Lung microvascular endothelial cell (primary cell): ENCODE results near the gene TMPRSS11A. TPM values are rescaled to one million over a fixed set of nuclear protein-coding genes. Genes with fewer than 3 reads are reported as not detected.
A peak's percentile ranks its signal among the peaks of the same experiment; 100 is the strongest.

ENCODE experiments used
- DNase-seq, 2 donors: peaks; one replicate each; pipeline versions ENCODE4 v3.0.0 to v3.0.0-alpha.2; 2010; ENCODE audit warnings: low read depth in 2 of 2
- total RNA-seq: library from RNA; depleted of rRNA; stranded (reverse); fragments of >200 nt; gene quantifications from 2 replicates; pipeline ENCODE4 v1.2.1, GENCODE V29; 2014

TMPRSS11A gene
- total RNA-seq, 1 donor from 2014 or later, result not detected

DNA sequence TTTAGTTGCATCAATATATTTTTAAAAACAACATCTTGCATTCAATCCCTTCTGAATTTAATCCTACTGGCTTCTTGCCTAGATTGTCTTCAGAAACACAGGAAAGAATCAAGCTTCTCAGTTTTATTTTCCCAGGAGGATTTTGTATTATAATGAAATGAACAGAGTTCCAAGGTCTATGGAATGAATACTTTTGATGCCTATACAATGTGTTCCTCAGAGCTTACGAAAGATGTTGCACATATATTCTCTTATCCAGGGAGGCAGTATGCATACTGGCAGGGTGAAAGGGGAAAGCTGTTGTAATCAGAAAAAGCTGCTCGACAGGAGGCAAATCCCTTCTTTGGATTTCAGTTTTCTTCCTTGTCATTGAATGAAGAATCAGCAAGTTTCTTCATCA is 88.3 kb downstream of the TMPRSS11A start:
- no peak for DNase-seq

DNA sequence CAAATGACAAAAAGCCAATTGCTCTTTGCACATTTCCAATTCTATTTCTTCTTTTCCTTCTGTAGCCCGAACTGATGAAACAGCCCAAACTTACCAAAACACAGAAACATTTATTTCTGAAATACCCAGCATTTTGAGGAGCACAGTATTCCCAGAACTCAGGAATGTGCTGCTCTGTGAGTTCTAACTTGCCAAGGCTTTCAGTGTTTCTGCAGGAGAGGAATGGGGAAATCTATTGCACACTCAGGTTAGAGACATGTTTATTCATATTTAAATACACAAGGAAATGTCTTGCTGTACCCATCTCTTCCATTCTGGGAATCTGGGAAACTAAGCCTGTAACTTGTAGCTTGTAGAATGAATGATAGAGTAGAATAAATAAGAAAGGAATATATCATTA is 90.2 kb downstream of the TMPRSS11A start:
- no peak for DNase-seq

DNA sequence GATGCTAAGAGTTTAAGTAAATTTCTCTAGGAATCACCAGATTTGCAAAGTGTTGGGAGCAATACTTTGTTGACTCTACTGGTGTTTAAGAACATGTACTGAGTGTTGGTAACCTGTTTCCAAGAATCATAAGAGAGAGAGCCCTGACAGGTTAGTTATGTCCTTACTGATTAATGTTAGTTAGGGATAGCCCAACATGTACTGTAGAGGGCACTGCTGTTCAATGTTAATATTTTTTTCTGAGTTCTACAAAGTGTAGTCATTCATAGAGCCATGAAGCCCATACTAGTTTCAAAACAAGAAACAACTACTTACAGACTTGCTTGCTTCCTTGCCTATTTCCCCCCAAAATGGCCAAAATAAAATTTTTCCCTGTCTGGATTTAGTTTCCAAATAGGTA is 91.4 kb downstream of the TMPRSS11A start:
- peak; percentile 64 to 71 for DNase-seq

DNA sequence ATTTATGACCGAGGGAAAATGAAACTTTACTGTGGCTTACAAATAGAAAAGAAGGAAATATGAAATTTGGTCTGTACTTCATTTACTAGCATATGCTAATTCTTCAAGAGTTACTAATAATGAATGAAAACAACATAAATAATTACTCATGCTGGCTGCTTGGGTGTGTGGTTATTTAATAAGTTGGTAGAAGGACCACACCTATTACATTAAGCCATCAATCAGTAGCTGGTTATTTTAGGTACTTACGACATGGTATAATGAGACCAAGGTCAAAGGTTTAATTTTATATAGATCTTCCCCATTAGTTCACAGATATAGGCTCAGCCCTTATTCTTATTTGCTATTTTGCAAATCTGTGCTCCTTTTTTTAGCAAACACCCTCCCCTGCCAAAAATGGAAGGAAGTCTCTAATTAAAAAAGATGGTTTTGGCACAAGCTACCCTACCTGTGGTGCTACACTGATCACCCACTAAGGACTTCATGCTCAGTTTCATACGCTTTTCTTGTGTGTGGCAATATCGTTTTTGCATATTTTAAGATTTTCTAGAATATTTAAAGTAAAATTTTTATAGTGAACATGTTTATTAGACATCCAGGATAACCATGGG is 93.6 kb downstream of the TMPRSS11A start:
- no peak for DNase-seq

DNA sequence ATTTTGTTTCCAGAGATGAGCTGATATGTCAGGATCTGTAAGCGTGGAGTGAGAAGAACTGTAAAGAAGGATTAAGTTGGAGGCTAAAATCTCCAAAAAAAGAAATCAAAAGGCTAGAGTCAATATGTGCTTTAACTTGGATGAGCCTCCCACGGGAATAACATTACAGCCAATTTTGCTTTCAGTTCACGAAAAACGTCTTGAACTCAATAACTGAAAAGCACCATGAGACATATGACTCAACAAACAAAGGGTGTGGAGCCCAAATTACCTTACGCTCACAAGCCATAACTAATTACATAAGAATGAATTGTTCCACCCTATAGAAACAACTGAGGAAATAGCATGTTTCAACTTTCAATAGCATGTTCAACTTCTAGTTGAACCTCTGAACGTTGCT is 101.8 kb downstream of the TMPRSS11A start:
- no peak for DNase-seq

Other genes with a start within 250 kb of the TMPRSS11A start
- not detected in 2 replicates for gene GNRHR, start 209.1 kb downstream of the TMPRSS11A start, total RNA-seq
- gene TMPRSS11D, start 79.5 kb downstream of the TMPRSS11A start, total RNA-seq, result under 0.01 TPM in 2 replicates
- not detected in 2 replicates for gene TMPRSS11F, start 166.4 kb upstream of the TMPRSS11A start, total RNA-seq